SU-DHL-6 (cell line): ENCODE measurements around the gene TNKS1BP1.

ENCODE experiments used
- CTCF ChIP-seq: fragments of 200-600 bp; sonication (generic); IDR thresholded peaks from one replicate; pipeline ENCODE4 v1.5.1; 2017; ENCODE audit warnings: antibody characterized with exemption, mild to moderate bottlenecking, low read length, moderate library complexity; ENCODE audit not compliant: insufficient read depth, poor library complexity, severe bottlenecking
- EZH2phosphoT487 ChIP-seq: fragments of 200-600 bp; sonication (generic), shearing (Covaris generic); conservative IDR thresholded peaks from 2 replicates; pipeline ENCODE4 v1.6.1; 2018; ENCODE audit warnings: mild to moderate bottlenecking, antibody characterized with exemption, low read length, moderate library complexity, mixed read lengths

GRCh38 chr11:57276169-57276970, 48.4 kb downstream of the TNKS1BP1 start:
- TF ChIP-seq CTCF: no peak
- no peak for TF ChIP-seq EZH2phosphoT487
